ENCODE results near the gene SIPA1L2.
A peak's percentile ranks its signal among the peaks of the same experiment; 100 is the strongest.
"Not testable (repeated sequence)": the region's sequence is repeated elsewhere in the genome, so short reads cannot be mapped to it uniquely, and the experiment has no call there.

The SIPA1L2 gene

GRCh38 chr1:232613752-232614381 lies 16.1 kb downstream of the SIPA1L2 start:
- Histone ChIP-seq H3K27me3 (replicated peaks; ENCODE audit: control insufficient read depth, insufficient read depth, low read length) (no peaks in the 10 kb centered on the region), H3K4me3 (replicated peaks; ENCODE audit: low read depth, low read length) (no peak overlapping the region), H3K36me3 (ENCODE audit: control insufficient read depth, insufficient read depth, low read length) (no peaks in the 10 kb centered on the region)
- DNase-seq (ENCODE audit: extremely low read depth, insufficient read length) = no peak
- no peak for TF ChIP-seq CTCF (IDR thresholded peaks at IDR 0.05; ENCODE audit: insufficient read depth, low read length, poor library complexity, severe bottlenecking)

- H3K4me3 ChIP-seq (replicated peaks; ENCODE audit: low read depth, low read length); DNase-seq (ENCODE audit: extremely low read depth, insufficient read length); H3K27me3 ChIP-seq (replicated peaks; ENCODE audit: control insufficient read depth, insufficient read depth, low read length); H3K36me3 ChIP-seq (ENCODE audit: control insufficient read depth, insufficient read depth, low read length): not testable (repeated sequence)
Observed at GRCh38 chr1:232612836-232613235, 17.1 kb downstream of the SIPA1L2 start.

- peak; percentile 28 for TF ChIP-seq CTCF (IDR thresholded peaks at IDR 0.05; ENCODE audit: insufficient read depth, low read length, poor library complexity, severe bottlenecking)
Observed at GRCh38 chr1:232611834-232612233, 18.1 kb downstream of the SIPA1L2 start.

GRCh38 chr1:232610902-232611745 lies 18.8 kb downstream of the SIPA1L2 start:
- H3K27me3 ChIP-seq (replicated peaks; ENCODE audit: control insufficient read depth, insufficient read depth, low read length); DNase-seq (ENCODE audit: extremely low read depth, insufficient read length); H3K4me3 ChIP-seq (replicated peaks; ENCODE audit: low read depth, low read length); H3K36me3 ChIP-seq (ENCODE audit: control insufficient read depth, insufficient read depth, low read length): not testable (repeated sequence)

More at GRCh38 chr1:232611834-232612233, 18.1 kb downstream of the SIPA1L2 start:
- Histone ChIP-seq H3K36me3 (ENCODE audit: control insufficient read depth, insufficient read depth, low read length) (no peaks in the 10 kb centered on the region), H3K27me3 (replicated peaks; ENCODE audit: control insufficient read depth, insufficient read depth, low read length) (no peaks in the 10 kb centered on the region), H3K4me3 (replicated peaks; ENCODE audit: low read depth, low read length) (no peak overlapping the region)
- DNase-seq (ENCODE audit: extremely low read depth, insufficient read length) = no peak

- H3K4me3 ChIP-seq (replicated peaks; ENCODE audit: low read depth, low read length) = no peak overlapping the region
- DNase-seq (ENCODE audit: extremely low read depth, insufficient read length) = no peak
- no peaks in the 10 kb centered on the region for H3K27me3 ChIP-seq (replicated peaks; ENCODE audit: control insufficient read depth, insufficient read depth, low read length)
- H3K36me3 ChIP-seq (ENCODE audit: control insufficient read depth, insufficient read depth, low read length) = no peaks in the 10 kb centered on the region
- TF ChIP-seq CTCF (IDR thresholded peaks at IDR 0.05; ENCODE audit: insufficient read depth, low read length, poor library complexity, severe bottlenecking) = no peak
Observed at GRCh38 chr1:232610192-232610901, 19.6 kb downstream of the SIPA1L2 start.

GRCh38 chr1:232608427-232608826 lies 21.5 kb downstream of the SIPA1L2 start:
- no peak for TF ChIP-seq CTCF (IDR thresholded peaks at IDR 0.05; ENCODE audit: insufficient read depth, low read length, poor library complexity, severe bottlenecking)
- Histone ChIP-seq H3K4me3 (replicated peaks; ENCODE audit: low read depth, low read length) (no peak overlapping the region), H3K27me3 (replicated peaks; ENCODE audit: control insufficient read depth, insufficient read depth, low read length) (no peaks in the 10 kb centered on the region), H3K36me3 (ENCODE audit: control insufficient read depth, insufficient read depth, low read length) (no peaks in the 10 kb centered on the region)
- DNase-seq (ENCODE audit: extremely low read depth, insufficient read length) = no peak

All from GM06990 (cell line).